NOMO-1 treated with DMSO at 0.1 percent for 48 hours (cell line): ENCODE results near the gene RNF144A.
"Not testable (repeated sequence)": the region's sequence is repeated elsewhere in the genome, so short reads cannot be mapped to it uniquely, and the experiment has no call there.

ENCODE experiments used
- DNase-seq: peaks from one replicate; lab custom pipeline; 2025; ENCODE audit not compliant: unreplicated experiment; lab: John Stamatoyannopoulos, UW

RNF144A gene

GRCh38 chr2:6917071-6917760 lies at the start of gene RNF144A:
RNF144A (plus strand) TSS chr2:6917412; CDS start chr2:6996927, 79,515 bp downstream.
- DNase-seq = peak; percentile 30

- DNase-seq = peak; percentile 84
Measured at GRCh38 chr2:6872394-6872793, 44.8 kb upstream of the RNF144A start.

GRCh38 chr2:6874032-6874431 lies 43.2 kb upstream of the RNF144A start:
- DNase-seq = no peak

- DNase-seq = peak; percentile 67
Measured at GRCh38 chr2:6876309-6876708, 40.9 kb upstream of the RNF144A start.

- peak; percentile 46 for DNase-seq
Measured at GRCh38 chr2:6877402-6878304, 39.6 kb upstream of the RNF144A start, which contains the start of gene RSAD2. RSAD2 (plus strand) TSS chr2:6877777; CDS start chr2:6877801, 24 bp downstream.

- no peak for DNase-seq
Measured at GRCh38 chr2:6878549-6878948, 38.7 kb upstream of the RNF144A start.

- no peak for DNase-seq
Measured at GRCh38 chr2:6879011-6879410, 38.2 kb upstream of the RNF144A start.

GRCh38 chr2:6880200-6880733 lies 36.9 kb upstream of the RNF144A start:
- DNase-seq = peak; percentile 9

- DNase-seq = no peak
Measured at GRCh38 chr2:6881046-6881445, 36.2 kb upstream of the RNF144A start.

GRCh38 chr2:6881516-6881915 lies 35.7 kb upstream of the RNF144A start:
- no peak for DNase-seq

- DNase-seq = no peak
Measured at GRCh38 chr2:6883448-6884122, 33.6 kb upstream of the RNF144A start.

- no peak for DNase-seq
Measured at GRCh38 chr2:6885551-6885950, 31.7 kb upstream of the RNF144A start.

- DNase-seq = no peak
Measured at GRCh38 chr2:6885968-6886367, 31.2 kb upstream of the RNF144A start.

- DNase-seq = no peak
Measured at GRCh38 chr2:6887751-6888192, 29.4 kb upstream of the RNF144A start.

- no peak for DNase-seq
Measured at GRCh38 chr2:6888724-6889123, 28.5 kb upstream of the RNF144A start.

GRCh38 chr2:6893876-6894482 lies 23.2 kb upstream of the RNF144A start:
- no peak for DNase-seq

GRCh38 chr2:6896930-6897759 lies 20.1 kb upstream of the RNF144A start:
- DNase-seq = peak; percentile 12

- not testable (repeated sequence) for DNase-seq
Measured at GRCh38 chr2:6902581-6902980, 14.6 kb upstream of the RNF144A start.

- no peak for DNase-seq
Measured at GRCh38 chr2:6905668-6906067, 11.5 kb upstream of the RNF144A start.
